NCI-H748 treated with DMSO at 0.1 percent for 48 hours (cell line): ENCODE measurements around the gene CCDC90B.

Experiments
- DNase-seq: peaks from one replicate; lab custom pipeline; 2025; lab: John Stamatoyannopoulos, UW

Gene CCDC90B

DNA sequence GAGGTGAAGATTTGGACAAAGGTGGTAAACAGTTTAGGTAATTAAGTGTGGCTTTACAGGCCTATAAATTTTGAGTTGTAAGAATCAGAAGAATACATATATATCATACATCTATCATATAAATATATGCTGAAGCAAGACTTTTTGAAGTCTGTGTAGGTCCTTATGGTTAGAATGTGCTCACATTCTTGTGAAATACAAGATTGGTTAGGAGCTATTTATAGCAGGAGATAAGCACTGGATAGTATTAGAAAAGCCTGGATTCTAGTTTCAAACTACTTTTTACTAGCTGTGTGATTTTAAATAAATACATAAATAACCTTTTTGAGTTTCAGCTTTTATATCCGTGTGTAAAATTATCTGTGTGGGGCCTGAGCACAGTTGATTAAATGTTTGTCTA, 50.3 kb downstream of the CCDC90B start:
- no peak for DNase-seq

- no peak for DNase-seq
Measured at GRCh38 chr11:83223457-83223856, 62.7 kb downstream of the CCDC90B start.

- no peak for DNase-seq
Measured at GRCh38 chr11:83222499-83222898, 63.7 kb downstream of the CCDC90B start.

- no peak for DNase-seq
Measured at GRCh38 chr11:83221694-83222093, 64.5 kb downstream of the CCDC90B start.

GRCh38 chr11:83220260-83220659, 65.9 kb downstream of the CCDC90B start:
- no peak for DNase-seq

GRCh38 chr11:83219095-83219494, 67.1 kb downstream of the CCDC90B start:
- DNase-seq: no peak
